DMS153 (cell line): ENCODE measurements around the gene RNU4-1.
A peak's percentile ranks its signal among the peaks of the same experiment; 100 is the strongest.

ENCODE experiments used
- DNase-seq: peaks from one replicate; lab custom pipeline; 2025; lab: John Stamatoyannopoulos, UW

Gene RNU4-1

GRCh38 chr12:120290609-120291305 is 2.3 kb downstream of the RNU4-1 start:
- peak; percentile 24 for DNase-seq

DNA sequence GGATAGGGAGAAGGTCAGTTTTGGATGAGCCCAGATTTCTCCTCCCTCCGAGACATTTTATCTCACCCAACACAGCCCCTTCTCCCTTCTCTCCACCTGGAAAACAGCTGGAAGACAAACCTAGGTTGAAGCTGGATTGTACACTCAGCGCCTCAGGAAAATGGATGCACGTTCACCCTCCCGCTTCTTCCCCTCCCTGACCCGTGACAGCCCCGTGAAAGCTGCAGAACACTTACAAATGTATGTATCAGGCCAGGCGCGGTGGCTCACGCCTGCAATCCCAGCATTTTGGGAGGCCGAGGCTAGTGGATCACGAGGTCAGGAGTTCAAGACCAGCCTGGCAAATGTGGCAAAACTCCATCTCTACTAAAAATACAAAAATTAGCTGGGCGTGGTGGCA is 5.5 kb downstream of the RNU4-1 start:
- no peak for DNase-seq

- no peak for DNase-seq
Observed at GRCh38 chr12:120286768-120287490, 6.1 kb downstream of the RNU4-1 start.

DNA sequence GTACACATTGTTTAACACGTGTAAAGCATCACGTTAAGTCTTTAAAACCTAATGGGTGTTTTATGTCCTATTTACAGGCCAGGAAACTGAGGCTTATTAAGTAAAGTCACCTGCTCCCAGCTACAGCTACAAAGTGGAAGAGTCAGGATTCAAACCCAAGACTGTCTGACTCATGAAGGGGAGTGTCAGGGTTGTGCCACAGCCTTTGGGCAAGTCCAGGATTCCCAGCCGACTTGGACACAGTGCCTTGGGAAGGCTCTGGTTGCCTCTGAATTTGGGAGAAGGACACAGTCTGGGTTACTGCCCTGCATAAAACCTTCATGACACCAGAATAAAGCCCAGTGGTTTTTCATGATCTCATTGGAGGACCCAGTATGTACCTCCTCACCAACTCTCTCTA is 8.7 kb downstream of the RNU4-1 start:
- no peak for DNase-seq

- DNase-seq: no peak
Observed at GRCh38 chr12:120283318-120283717, 9.7 kb downstream of the RNU4-1 start.

DNA sequence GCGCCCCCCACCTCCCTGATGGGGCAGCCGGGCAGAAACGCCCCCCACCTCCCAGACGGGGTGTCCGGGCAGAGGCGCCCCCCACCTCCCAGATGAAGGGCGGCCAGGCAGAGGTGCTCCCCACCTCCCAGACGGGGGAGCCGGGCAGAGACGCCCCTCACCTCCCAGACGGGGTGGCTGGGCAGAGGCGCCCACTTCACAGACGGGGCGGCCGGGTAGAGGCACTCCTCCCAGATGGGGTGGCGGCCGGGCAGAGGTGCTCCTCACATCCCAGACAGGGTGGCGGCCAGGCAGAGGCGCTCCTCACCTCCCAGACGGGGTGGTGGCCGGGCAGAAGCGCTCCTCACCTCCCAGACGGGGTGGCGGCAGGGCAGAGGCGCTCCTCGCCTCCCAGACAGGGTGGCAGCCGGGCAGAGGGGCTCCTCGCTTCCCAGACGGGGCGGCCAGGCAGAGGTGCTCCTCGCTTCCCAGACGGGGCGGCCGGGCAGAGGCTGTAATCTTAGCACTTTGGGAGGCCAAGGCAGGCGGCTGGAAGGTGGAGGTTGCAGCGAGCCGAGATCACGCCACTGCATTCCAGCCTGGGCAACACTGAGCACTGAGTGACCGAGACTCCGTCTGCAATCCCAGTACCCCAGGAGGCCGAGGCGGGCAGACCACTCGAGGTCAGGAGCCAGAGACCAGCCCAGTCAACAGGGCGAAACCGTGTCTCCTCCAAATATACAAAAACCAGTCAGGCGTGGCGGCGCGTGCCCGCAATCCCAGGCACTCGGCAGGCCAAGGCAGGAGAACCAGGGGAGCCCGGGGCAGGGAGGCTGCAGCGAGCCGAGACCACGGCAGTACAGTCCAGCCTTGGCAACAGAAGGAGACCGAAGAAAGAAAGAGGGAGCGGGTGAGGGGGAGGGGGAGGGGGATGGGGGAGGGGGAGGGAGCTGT is 14.6 kb downstream of the RNU4-1 start:
- no peak for DNase-seq

DNA sequence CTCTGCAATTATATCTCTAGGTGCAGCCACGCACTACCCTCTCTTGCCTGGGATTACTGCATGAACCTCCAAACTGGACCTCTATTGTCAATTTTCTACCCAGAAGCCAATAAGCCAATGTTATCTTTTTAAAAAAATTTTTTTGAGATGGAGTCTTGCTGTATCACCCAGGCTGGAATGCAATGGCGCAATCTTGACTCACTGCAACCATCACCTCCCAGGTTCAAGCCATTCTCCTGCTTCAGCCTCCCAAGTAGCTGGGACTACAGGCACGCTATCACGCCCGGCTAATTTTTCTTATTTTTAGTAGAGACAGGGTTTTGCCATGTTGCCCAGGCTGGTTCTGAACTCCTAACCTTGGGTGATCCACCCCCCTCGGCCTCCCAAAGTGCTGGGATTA is 16.3 kb downstream of the RNU4-1 start:
- DNase-seq: no peak

DNA sequence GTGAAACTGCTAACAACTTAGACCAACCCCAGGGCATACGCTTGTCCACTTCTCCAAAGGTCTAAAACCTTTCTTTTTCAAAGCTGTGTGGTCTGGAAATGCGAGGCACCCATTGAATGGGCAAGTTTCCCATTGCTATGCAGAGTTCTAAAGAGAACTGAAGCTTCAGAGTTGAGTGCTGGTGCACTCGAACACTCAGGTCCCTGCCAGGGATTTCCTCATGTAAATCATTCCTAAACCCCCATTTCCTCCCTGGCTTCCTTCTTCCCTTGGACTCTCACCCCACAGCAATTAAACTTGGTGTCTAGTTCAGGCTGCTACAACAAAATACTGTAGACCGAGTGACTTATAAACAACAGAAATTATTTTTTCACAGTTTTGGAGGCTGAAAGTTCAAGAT is 25.3 kb downstream of the RNU4-1 start:
- DNase-seq: no peak

GRCh38 chr12:120266180-120266870 is 26.7 kb downstream of the RNU4-1 start:
- no peak for DNase-seq

- no peak for DNase-seq
Observed at GRCh38 chr12:120265473-120266179, 27.4 kb downstream of the RNU4-1 start, which contains the start of gene PXN. PXN (minus strand) TSS chr12:120265730; CDS start chr12:120265629, 101 bp downstream.

DNA sequence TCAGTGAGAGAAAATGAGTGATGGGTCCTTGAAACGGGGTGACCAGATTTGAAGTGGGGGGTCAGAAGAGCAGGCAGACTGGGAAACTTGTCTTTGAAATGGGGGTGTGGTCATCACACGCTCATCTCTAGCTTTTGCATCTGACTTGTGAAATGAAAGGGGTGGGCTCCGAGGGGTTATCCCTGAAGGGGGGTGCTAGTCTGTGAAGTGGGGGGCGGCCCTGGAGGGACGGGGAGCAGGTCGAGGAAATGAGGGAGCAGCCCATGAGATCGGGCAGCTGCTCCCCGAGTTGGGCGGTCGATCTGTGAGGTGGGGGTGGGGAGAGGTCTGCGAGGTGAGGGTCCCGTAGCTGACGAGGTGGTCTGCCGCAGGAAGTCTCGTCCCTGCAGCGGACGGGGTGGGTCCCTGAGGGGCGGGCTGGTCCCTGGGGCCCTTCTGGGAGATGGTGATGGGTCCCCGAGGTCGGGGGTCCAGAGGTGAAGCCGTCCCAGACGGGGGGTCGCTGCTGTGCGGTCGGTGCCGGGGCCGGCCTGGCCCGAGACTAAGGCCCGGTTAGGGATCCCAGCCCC is 28.0 kb downstream of the RNU4-1 start:
- DNase-seq: no peak

DNA sequence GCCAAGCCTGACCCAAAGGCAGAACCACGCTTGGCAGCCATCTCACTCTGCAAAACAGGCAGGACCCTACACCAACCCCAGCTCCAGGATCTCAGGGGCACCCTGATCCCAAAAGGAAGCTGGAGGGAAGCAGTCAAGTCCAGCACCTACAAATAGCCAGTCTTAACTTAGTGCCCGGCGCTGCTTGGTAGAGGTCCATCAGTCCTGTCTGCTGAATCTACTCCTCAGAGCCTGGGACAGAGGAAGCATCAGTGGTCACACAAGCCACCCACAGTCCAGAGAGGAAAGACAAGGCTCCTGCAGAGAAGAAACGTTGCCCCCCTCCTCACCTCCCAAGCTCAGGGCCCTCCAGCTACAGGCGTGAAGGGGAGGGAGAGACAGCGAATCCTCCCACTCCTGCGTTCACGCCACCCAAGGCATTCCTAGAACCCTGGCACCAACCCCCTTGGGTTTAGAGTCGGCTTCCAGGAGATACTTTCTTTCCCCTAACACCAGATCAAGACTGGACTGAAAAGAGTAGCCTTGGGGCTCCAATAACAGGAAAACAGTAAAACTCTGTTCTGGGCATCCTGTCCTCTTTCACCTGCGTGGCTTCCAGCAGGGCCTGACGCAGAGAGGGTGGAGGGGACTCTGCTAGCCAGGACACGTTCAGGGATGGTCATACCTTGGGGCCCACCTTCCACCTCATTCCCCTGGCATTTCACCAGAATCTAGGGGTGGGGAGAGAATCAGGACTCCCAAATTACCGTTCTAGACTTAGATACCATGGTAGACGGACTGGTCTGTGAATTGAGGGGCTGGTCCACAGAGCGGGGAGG is 28.7 kb downstream of the RNU4-1 start:
- no peak for DNase-seq

- DNase-seq: no peak
Observed at GRCh38 chr12:120263748-120264085, 29.3 kb downstream of the RNU4-1 start.

GRCh38 chr12:120262852-120263747 is 29.9 kb downstream of the RNU4-1 start:
- no peak for DNase-seq

- no peak for DNase-seq
Observed at GRCh38 chr12:120261951-120262851, 30.8 kb downstream of the RNU4-1 start.

GRCh38 chr12:120260607-120261006 is 32.4 kb downstream of the RNU4-1 start:
- DNase-seq: no peak

GRCh38 chr12:120259418-120260202 is 33.4 kb downstream of the RNU4-1 start:
- no peak for DNase-seq
